K562 (cell line): ENCODE measurements around the gene CHCHD6.

ENCODE experiments used
- BRF2 ChIP-seq: IDR thresholded peaks from 3 replicates; pipeline ENCODE4 v1.6.1; 2011; ENCODE audit warnings: borderline replicate concordance, mild to moderate bottlenecking; ENCODE audit not compliant: insufficient read length, insufficient read depth
- CBX5 ChIP-seq: IDR thresholded peaks from 2 replicates; pipeline ENCODE4 v1.6.1; 2014; ENCODE audit warnings: low read depth, borderline replicate concordance
- KAT2B ChIP-seq: IDR thresholded peaks from one replicate; pipeline ENCODE4 v1.6.1; 2012; ENCODE audit warnings: low read depth, mild to moderate bottlenecking, control low read depth, inconsistent platforms, low read length, moderate library complexity
- MAFK ChIP-seq: IDR thresholded peaks from 2 replicates; pipeline ENCODE4 v1.6.1; 2011; ENCODE audit warnings: low read length, improper control_type of control experiment
- NRF1 ChIP-seq, 2 experiments: fragments of 450-650 bp; IDR thresholded peaks in 1 of 2; conservative IDR thresholded peaks in 1 of 2; 2 replicates each; pipeline ENCODE4 v1.6.1; 2014; ENCODE audit warnings: mild to moderate bottlenecking in 2 of 2
- POLR2AphosphoS5 ChIP-seq: IDR thresholded peaks from 2 replicates; pipeline ENCODE4 v1.6.1; 2011; ENCODE audit warnings: mild to moderate bottlenecking, low read depth, low read length, moderate library complexity; ENCODE audit not compliant: control insufficient read depth, insufficient read depth
- RAD21 ChIP-seq, 2 experiments: fragments of 250-450 bp in 1 of 2; fragments of 450-650 bp in 1 of 2; sonication (Bioruptor Pico) in 1 of 2; formaldehyde crosslinking in 1 of 2; IDR thresholded peaks in 1 of 2; conservative IDR thresholded peaks in 1 of 2; 2 replicates each; pipeline versions ENCODE4 v1.4.0 to v1.8.0; 2020 to 2022; ENCODE audit warnings: mild to moderate bottlenecking in 2 of 2, moderate library complexity in 1 of 2
- TEAD4 ChIP-seq, 2 experiments: sonication (generic) in 1 of 2; formaldehyde crosslinking in 1 of 2; IDR thresholded peaks; 2 replicates each; pipeline versions ENCODE4 v1.6.1 to v1.8.0; 2012 to 2022; ENCODE audit warnings: borderline replicate concordance in 1 of 2, inconsistent platforms in 1 of 2, low read length in 1 of 2, mild to moderate bottlenecking in 1 of 2, missing genetic modification reagents in 1 of 2
- USF1 ChIP-seq: sonication (generic); formaldehyde crosslinking; IDR thresholded peaks from 2 replicates; pipeline ENCODE4 v1.9.0; 2022; ENCODE audit warnings: mild to moderate bottlenecking, missing genetic modification reagents
- YY1 ChIP-seq, 3 experiments: IDR thresholded peaks; 2 replicates each; pipeline ENCODE4 v1.6.1; 2011; ENCODE audit warnings: low read length in 2 of 3, mild to moderate bottlenecking in 2 of 3, moderate library complexity in 2 of 3, borderline replicate concordance in 1 of 3, control low read depth in 1 of 3, low read depth in 1 of 3; ENCODE audit not compliant: insufficient read depth in 3 of 3, insufficient replicate concordance in 2 of 3, control insufficient read depth in 1 of 3, insufficient read length in 1 of 3; ENCODE audit errors: extremely low read depth in 1 of 3
- ZNF121 ChIP-seq: sonication (generic); formaldehyde crosslinking; conservative IDR thresholded peaks from 2 replicates; pipeline ENCODE4 v1.8.0; 2022; ENCODE audit warnings: missing genetic modification reagents

GRCh38 chr3:126959921-126960603 is 256.0 kb downstream of the CHCHD6 start:
- TF ChIP-seq BRF2 (no peak), USF1 (no peak), KAT2B (no peak), YY1 (IDR thresholded peaks at IDR 0.05; ENCODE audit: borderline replicate concordance in 1 of 3, control insufficient read depth in 1 of 3, extremely low read depth in 1 of 3, insufficient read depth in 3 of 3, insufficient read length in 1 of 3, insufficient replicate concordance in 2 of 3, low read depth in 1 of 3, low read length in 2 of 3) (no peak), CBX5 (no peak), TEAD4 (IDR thresholded peaks at IDR 0.05; ENCODE audit: low read length) (no peak), TEAD4 (CRISPR knock-in tag; IDR thresholded peaks at IDR 0.05; ENCODE audit: borderline replicate concordance) (no peak), ZNF121 (CRISPR knock-in tag) (no peak), NRF1 (conservative IDR thresholded peaks at IDR 0.05 in 1 of 2, IDR thresholded peaks at IDR 0.05 in 1 of 2) (no peak), POLR2AphosphoS5 (no peak), MAFK (no peak), RAD21 (CRISPR knock-in tag; conservative IDR thresholded peaks at IDR 0.05 in 1 of 2, IDR thresholded peaks at IDR 0.05 in 1 of 2) (no peak)
